Hepatocyte (in vitro differentiated cells): ENCODE data around the gene CALHM5. TPM values are rescaled to one million over a fixed set of nuclear protein-coding genes. Genes with fewer than 3 reads are reported as not detected.

ENCODE experiments used
- DNase-seq: peaks from one replicate; pipeline ENCODE4 v3.0.0-alpha.2; 2016; ENCODE audit warnings: low spot score
- H2AFZ ChIP-seq: fragments of 200-600 bp; sonication (generic); 2 replicates; pipeline ENCODE4 v1.6.0; 2016; ENCODE audit warnings: antibody characterized with exemption, mild to moderate bottlenecking
- H3K27ac ChIP-seq: fragments of 200-600 bp; sonication (generic); 2 replicates; pipeline ENCODE4 v1.5.1; 2016; ENCODE audit warnings: mild to moderate bottlenecking
- H3K27me3 ChIP-seq: fragments of 200-600 bp; sonication (generic); 2 replicates; pipeline ENCODE4 v1.6.1; 2016
- H3K36me3 ChIP-seq: fragments of 200-600 bp; sonication (generic); replicated peaks from 2 replicates; pipeline ENCODE4 v1.5.1; 2016; ENCODE audit warnings: low read depth; ENCODE audit not compliant: insufficient read depth
- H3K4me1 ChIP-seq: fragments of 200-600 bp; sonication (generic); 2 replicates; pipeline ENCODE4 v1.5.1; 2016; ENCODE audit warnings: mild to moderate bottlenecking, moderate library complexity; ENCODE audit not compliant: insufficient read depth
- H3K4me2 ChIP-seq: fragments of 200-600 bp; sonication (generic); 2 replicates; pipeline ENCODE4 v1.6.0; 2016
- H3K4me3 ChIP-seq: fragments of 200-600 bp; sonication (generic); 2 replicates; pipeline ENCODE4 v1.5.1; 2016; ENCODE audit warnings: mild to moderate bottlenecking
- H3K79me2 ChIP-seq: fragments of 200-600 bp; sonication (generic); 2 replicates; pipeline ENCODE4 v1.6.0; 2017; ENCODE audit warnings: mild to moderate bottlenecking
- H3K9me2 ChIP-seq: fragments of 200-600 bp; sonication (generic); replicated peaks from 2 replicates; pipeline ENCODE4 v1.6.0; 2017; ENCODE audit warnings: mild to moderate bottlenecking; ENCODE audit not compliant: insufficient read depth
- H3K9me3 ChIP-seq: fragments of 200-600 bp; sonication (generic); 2 replicates; pipeline ENCODE4 v1.5.1; 2016; ENCODE audit warnings: low read depth, mild to moderate bottlenecking
- H4K20me1 ChIP-seq: fragments of 200-600 bp; sonication (generic); 2 replicates; pipeline ENCODE4 v1.6.0; 2016; ENCODE audit warnings: mild to moderate bottlenecking; ENCODE audit not compliant: insufficient read depth, poor library complexity, severe bottlenecking
- CTCF ChIP-seq: fragments of 200-600 bp; sonication (generic); IDR thresholded peaks from 2 replicates; pipeline ENCODE4 v1.5.1; 2016; ENCODE audit warnings: antibody characterized with exemption, mild to moderate bottlenecking; ENCODE audit not compliant: poor library complexity
- EZH2 ChIP-seq: fragments of 200-600 bp; sonication (generic); IDR thresholded peaks from 2 replicates; pipeline ENCODE4 v1.6.1; 2016; ENCODE audit warnings: antibody characterized with exemption, mild to moderate bottlenecking, borderline replicate concordance
- EZH2phosphoT487 ChIP-seq: fragments of 200-600 bp; sonication (generic); IDR thresholded peaks from one replicate; pipeline ENCODE4 v1.6.1; 2018; ENCODE audit warnings: antibody characterized with exemption, mild to moderate bottlenecking, low read depth, moderate library complexity; ENCODE audit not compliant: unreplicated experiment, severe bottlenecking
- WGBS: methylation state at CpG from one replicate; pipeline ENCODE4 v1.1.6; 2016; ENCODE audit warnings: low lambda C conversion rate; ENCODE audit errors: missing lambda C conversion rate; 5-methylcytosine and 5-hydroxymethylcytosine counted together
- polyA plus RNA-seq: library from polyadenylated mRNA; unstranded; fragments of >200 nt; fragmentation: Nextera tagmentation; extraction: Ambion mirVana; gene quantifications from 2 replicates; pipeline ENCODE4 v1.2.1, GENCODE V29; 2016
- total RNA-seq: library from RNA; depleted of rRNA; stranded (reverse); fragments of >200 nt; gene quantifications from 2 replicates; pipeline ENCODE4 v1.2.3, GENCODE V29; 2014

The CALHM5 gene
- total and polyA plus RNA-seq, 2 experiments from 2014 or later: 0.46 to 1.7 TPM

GRCh38 chr6:116476002-116476678, 35.3 kb upstream of the CALHM5 start:
- no peaks in the 10 kb centered on the region for H4K20me1 ChIP-seq
- no peaks in the 10 kb centered on the region for H3K9me2 ChIP-seq
- WGBS: 91% methylated on average over 5 of the region's 5 CpGs
- no peaks in the 10 kb centered on the region for H3K27me3 ChIP-seq
- H3K4me2 ChIP-seq: no peak overlapping the region
- H3K4me3 ChIP-seq: no peak overlapping the region
- TF ChIP-seq CTCF (no peak), EZH2 (no peak), EZH2phosphoT487 (no peak)
- no peaks in the 10 kb centered on the region for H3K36me3 ChIP-seq
- H3K79me2 ChIP-seq: no peaks in the 10 kb centered on the region
- H2AFZ ChIP-seq: no peak overlapping the region
- H3K27ac ChIP-seq: no peak overlapping the region
- H3K4me1 ChIP-seq: peaks cover 4% of the 10 kb centered on the region
- no peak for DNase-seq
- H3K9me3 ChIP-seq: no peaks in the 10 kb centered on the region

- H3K27me3 ChIP-seq: no peaks in the 10 kb centered on the region
- H3K9me2 ChIP-seq: no peaks in the 10 kb centered on the region
- H3K4me1 ChIP-seq: no peaks in the 10 kb centered on the region
- no peaks in the 10 kb centered on the region for H3K79me2 ChIP-seq
- H2AFZ ChIP-seq: no peak overlapping the region
- WGBS: 82% methylated on average over 1 of the region's 1 CpG
- TF ChIP-seq EZH2: no peak
- no peak for TF ChIP-seq EZH2phosphoT487
- TF ChIP-seq CTCF: no peak
- DNase-seq: no peak
- no peaks in the 10 kb centered on the region for H3K9me3 ChIP-seq
- H4K20me1 ChIP-seq: no peaks in the 10 kb centered on the region
- no peak overlapping the region for H3K4me3 ChIP-seq
- H3K4me2 ChIP-seq: no peak overlapping the region
- H3K27ac ChIP-seq: no peak overlapping the region
- no peaks in the 10 kb centered on the region for H3K36me3 ChIP-seq
These were observed 28.7 kb upstream of the CALHM5 start for GRCh38 chr6:116482780-116483179.

GRCh38 chr6:116483616-116484015, 27.8 kb upstream of the CALHM5 start:
- H3K4me2 ChIP-seq: no peak overlapping the region
- H3K4me1 ChIP-seq: no peaks in the 10 kb centered on the region
- H3K27ac ChIP-seq: no peak overlapping the region
- H3K27me3 ChIP-seq: no peaks in the 10 kb centered on the region
- no peak overlapping the region for H3K4me3 ChIP-seq
- H2AFZ ChIP-seq: no peak overlapping the region
- H4K20me1 ChIP-seq: no peaks in the 10 kb centered on the region
- no peaks in the 10 kb centered on the region for H3K9me2 ChIP-seq
- WGBS: 49% methylated on average over 2 of the region's 2 CpGs
- H3K9me3 ChIP-seq: no peaks in the 10 kb centered on the region
- TF ChIP-seq EZH2phosphoT487: no peak
- TF ChIP-seq CTCF: no peak
- no peak for TF ChIP-seq EZH2
- no peak for DNase-seq
- H3K79me2 ChIP-seq: no peaks in the 10 kb centered on the region
- no peaks in the 10 kb centered on the region for H3K36me3 ChIP-seq
